Muscle layer of duodenum (tissue), 2 donors: ENCODE measurements around the gene CRTAC1.

Experiments used
- H3K27ac ChIP-seq: one replicate; pipeline ENCODE4 v1.7.0; 2013; ENCODE audit warnings: mild to moderate bottlenecking, low read length
- H3K27me3 ChIP-seq: one replicate; pipeline ENCODE4 v1.7.0; 2013; ENCODE audit warnings: low read depth, mild to moderate bottlenecking, control low read depth, low read length
- H3K36me3 ChIP-seq, 2 donors: one replicate each; pipeline ENCODE4 v1.7.0; 2013; ENCODE audit warnings: low read length in 2 of 2, control low read depth in 1 of 2, mild to moderate bottlenecking in 1 of 2; ENCODE audit not compliant: insufficient read depth in 2 of 2, control insufficient read depth in 1 of 2
- H3K4me1 ChIP-seq, 2 donors: one replicate each; pipeline ENCODE4 v1.7.0; 2013; ENCODE audit warnings: low read length in 2 of 2, mild to moderate bottlenecking in 2 of 2, control low read depth in 1 of 2, moderate library complexity in 1 of 2; ENCODE audit not compliant: insufficient read depth in 2 of 2, control insufficient read depth in 1 of 2
- H3K4me3 ChIP-seq, 2 donors: one replicate each; pipeline ENCODE4 v1.7.0; 2013; ENCODE audit warnings: low read length in 2 of 2, low read depth in 1 of 2, mild to moderate bottlenecking in 1 of 2
- H3K9me3 ChIP-seq, 2 donors: one replicate each; pipeline ENCODE4 v1.7.0; 2013; ENCODE audit warnings: low read length in 2 of 2, control low read depth in 1 of 2, mild to moderate bottlenecking in 1 of 2; ENCODE audit not compliant: control insufficient read depth in 1 of 2
- donor health status: healthy.

CRTAC1 gene

DNA sequence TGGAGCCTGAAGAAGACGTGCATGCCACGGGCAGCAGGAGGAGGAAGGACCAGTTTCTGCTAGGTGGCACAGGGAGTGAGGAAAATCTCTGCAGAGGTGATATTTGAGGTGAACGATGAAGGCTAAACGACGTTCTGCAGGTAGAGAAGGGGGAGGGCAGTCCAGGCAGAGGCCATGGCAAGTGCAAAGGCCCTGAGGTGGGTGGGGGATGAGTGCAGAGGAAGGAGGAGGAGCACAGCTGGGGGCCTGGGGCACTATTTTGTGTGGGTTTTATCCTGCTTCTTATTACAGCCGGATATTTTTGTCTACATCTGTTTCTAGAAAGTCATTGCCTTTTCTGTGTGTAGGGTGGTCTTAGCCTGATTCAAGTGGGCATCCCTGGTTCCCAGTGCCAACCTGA, 123.2 kb downstream of the CRTAC1 start:
- H3K27me3 ChIP-seq, result no peaks in the 10 kb centered on the region

DNA sequence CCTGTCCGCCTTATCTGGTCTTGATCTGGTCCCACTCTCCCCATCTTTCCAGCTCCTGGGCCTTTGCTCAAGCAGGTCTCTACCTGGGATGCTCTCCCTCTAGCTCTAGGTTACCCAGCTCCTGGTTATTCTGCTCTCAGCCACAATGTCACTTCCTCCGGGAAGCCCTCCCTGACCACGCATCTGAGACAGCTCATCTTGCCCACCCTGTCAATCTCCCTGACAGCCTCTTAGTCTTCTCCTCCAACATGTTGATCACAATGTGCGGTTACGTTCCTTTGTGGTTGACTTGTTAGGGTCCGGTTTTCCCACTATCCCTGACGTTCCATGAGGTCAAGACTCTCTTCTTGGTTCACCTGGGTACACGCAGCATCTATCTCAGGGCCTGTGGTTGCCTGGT, 125.1 kb downstream of the CRTAC1 start:
- Histone ChIP-seq H3K4me1 (no peaks in the 10 kb centered on the region), H3K36me3 (no peaks in the 10 kb centered on the region), H3K27ac (no peak overlapping the region), H3K4me3 (no peak overlapping the region), H3K9me3 (no peaks in the 10 kb centered on the region), H3K27me3 (no peaks in the 10 kb centered on the region)

More for the DNA sequence above, 123.2 kb downstream of the CRTAC1 start:
- H3K4me3 ChIP-seq, result no peak overlapping the region
- no peaks in the 10 kb centered on the region for H3K9me3 ChIP-seq
- no peaks in the 10 kb centered on the region for H3K4me1 ChIP-seq
- H3K36me3 ChIP-seq, result no peaks in the 10 kb centered on the region
- H3K27ac ChIP-seq, result no peak overlapping the region

DNA sequence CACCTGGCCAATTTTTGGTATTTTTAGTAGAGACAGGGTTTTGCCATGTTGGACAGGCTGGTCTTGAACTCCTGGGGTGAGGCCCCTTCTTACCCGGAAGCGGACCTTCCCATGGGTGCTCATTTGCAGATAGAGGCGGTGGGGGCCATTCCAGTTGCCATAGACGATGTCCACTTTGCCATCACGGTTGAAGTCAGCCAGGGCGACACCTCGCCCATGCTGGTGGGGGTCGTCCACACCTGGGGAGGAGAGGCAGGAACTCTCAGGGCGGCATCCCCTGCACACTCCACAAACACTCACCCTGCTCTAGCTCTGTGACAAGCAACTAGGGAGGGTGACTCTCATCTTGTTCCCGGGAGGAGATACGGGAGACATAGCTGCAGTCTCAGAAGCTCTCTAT, 125.8 kb downstream of the CRTAC1 start:
- Histone ChIP-seq H3K27ac (no peak overlapping the region), H3K27me3 (no peaks in the 10 kb centered on the region), H3K4me1 (no peaks in the 10 kb centered on the region), H3K9me3 (no peaks in the 10 kb centered on the region), H3K4me3 (no peak overlapping the region), H3K36me3 (no peaks in the 10 kb centered on the region)

DNA sequence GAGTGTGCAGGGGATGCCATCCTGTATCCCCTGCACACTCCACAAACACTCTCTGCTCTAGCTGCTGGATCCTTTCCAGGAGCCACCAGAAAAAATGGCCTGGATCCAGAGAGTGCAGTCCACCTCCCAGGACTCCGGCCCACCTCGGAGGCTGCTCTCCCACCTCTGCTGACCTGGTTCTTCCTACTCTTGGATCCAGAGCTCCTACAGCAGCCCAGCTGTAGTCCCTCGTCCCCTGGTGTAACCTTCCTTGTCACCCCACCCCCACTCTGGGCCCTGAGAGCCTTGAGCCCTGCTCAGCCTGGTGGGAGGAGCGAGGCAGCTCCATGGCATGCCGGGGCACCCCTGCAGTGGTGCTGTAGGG, 126.4 kb downstream of the CRTAC1 start:
- no peaks in the 10 kb centered on the region for H3K9me3 ChIP-seq
- no peaks in the 10 kb centered on the region for H3K36me3 ChIP-seq
- no peaks in the 10 kb centered on the region for H3K4me1 ChIP-seq
- no peak overlapping the region for H3K4me3 ChIP-seq
- no peaks in the 10 kb centered on the region for H3K27me3 ChIP-seq
- H3K27ac ChIP-seq, result no peak overlapping the region

DNA sequence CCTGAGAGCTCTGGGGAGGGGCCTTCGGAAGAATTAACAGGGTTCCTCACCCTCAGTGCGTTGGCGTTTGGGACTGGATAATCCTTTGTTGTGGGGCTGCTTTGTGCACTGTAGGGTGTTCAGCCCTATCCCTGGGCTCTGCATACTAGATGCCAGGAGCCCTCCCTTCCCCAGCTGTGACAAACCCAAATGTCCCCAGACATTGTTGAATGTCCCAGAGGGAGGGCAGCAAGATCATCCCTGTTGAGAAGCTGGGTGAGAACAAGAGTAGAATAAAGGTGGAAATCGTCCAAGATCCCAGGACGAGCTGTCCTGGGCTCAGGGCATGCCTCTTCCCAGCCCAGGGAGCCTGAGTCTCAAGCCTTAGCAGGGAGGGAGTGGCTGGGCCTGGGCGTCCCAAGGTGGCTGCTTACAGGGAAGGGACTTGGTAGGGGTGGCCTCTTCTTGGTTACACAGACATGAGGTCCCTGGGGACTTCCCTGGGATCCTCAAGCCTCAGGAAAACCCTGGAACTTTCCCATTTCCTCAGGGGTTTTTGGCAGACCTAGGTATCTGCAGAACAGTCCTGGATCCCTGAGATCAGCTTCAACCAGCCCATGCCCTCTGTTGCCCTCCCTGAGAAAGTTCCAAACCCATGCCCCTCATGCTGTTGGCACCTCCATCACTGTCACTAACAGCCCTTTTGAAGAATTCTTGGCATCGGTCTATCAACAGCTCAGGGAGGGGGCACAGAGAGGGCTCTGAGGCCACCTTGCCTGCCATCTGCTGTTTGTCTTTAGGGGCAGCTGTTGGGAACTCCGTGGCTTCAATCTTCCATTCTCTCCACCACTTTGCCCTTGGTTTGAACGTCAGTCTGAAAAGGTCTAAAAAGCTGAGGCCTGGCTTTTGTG, 127.0 kb downstream of the CRTAC1 start:
- Histone ChIP-seq H3K4me3 (no peak overlapping the region), H3K4me1 (no peaks in the 10 kb centered on the region), H3K27me3 (no peaks in the 10 kb centered on the region), H3K36me3 (no peaks in the 10 kb centered on the region), H3K9me3 (no peaks in the 10 kb centered on the region), H3K27ac (no peak overlapping the region)

DNA sequence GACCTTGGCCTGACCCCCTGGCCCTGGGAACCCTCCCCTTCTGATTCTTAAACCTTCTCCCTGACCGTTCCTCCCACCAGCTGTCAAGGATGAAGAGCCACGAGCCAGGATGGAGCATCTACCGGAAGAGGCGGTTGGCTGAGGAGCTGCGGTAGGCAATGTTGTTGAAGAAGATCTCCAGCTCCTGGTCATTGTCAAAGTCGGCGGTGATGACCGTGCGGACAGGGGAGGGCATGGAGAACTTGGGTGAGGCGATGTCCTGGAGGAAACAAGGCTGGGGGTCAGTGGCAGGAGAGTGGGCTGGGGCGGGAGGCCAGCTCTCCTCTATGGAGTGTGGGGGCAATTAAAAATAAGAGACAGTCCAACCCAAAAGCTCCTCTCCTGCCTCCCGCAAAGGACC, 129.0 kb downstream of the CRTAC1 start:
- Histone ChIP-seq H3K4me3 (no peak overlapping the region), H3K4me1 (no peaks in the 10 kb centered on the region), H3K36me3 (no peaks in the 10 kb centered on the region), H3K27me3 (no peaks in the 10 kb centered on the region), H3K27ac (no peak overlapping the region), H3K9me3 (no peaks in the 10 kb centered on the region)

DNA sequence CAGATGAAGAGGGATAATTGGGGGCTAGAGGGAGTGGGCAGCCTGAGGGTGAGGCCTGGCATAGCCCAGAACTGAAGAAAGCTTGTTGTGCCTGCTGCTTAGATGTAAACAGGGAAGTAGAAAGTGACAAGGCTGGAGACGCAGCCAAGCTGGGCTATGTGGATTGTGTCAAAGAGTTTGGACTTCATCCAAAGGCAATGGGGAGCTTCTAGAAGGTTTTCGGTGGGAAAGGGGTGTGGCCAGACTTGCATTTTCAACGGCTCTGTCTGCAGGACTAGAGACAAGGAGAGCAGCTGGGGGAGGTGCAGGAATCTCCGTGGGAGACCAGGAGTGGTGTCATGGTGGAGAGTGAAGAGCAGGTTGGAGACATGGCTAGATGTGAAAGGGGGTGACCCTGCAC, 132.0 kb downstream of the CRTAC1 start:
- Histone ChIP-seq H3K4me1 (no peaks in the 10 kb centered on the region), H3K36me3 (no peaks in the 10 kb centered on the region), H3K27ac (no peak overlapping the region), H3K9me3 (no peaks in the 10 kb centered on the region), H3K4me3 (no peak overlapping the region), H3K27me3 (no peaks in the 10 kb centered on the region)

DNA sequence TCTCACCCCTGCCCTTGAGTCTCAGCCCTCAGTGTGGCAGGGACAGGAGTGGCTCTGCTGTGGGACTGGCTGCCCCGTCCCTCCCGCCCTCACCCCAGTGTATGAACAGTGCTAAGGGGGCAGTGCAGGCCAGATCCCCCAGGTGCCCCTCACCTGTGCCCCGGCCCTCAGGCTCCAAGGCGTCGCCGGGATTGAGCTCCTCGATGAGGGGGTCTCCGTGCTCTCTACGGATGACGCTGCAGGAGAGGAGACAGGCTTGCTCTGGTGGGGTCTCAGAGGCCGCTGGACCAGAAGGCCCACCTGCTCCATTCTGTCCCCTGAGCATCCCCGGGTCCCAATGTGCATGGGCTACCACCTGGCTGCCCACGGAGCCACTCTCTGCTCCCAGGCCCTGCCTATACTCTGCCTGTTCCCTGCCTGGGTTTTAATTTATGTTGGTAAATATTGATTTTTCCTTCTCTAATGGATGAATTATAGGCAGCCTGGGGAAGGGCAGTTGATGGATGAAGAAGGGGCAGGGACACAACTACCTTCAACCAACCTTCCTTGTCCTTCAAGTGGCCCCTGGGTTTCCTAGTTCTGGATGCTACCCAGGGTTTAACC, 133.6 kb downstream of the CRTAC1 start:
- Histone ChIP-seq H3K36me3 (no peaks in the 10 kb centered on the region), H3K9me3 (no peaks in the 10 kb centered on the region), H3K4me1 (no peaks in the 10 kb centered on the region), H3K27me3 (no peaks in the 10 kb centered on the region), H3K27ac (no peak overlapping the region), H3K4me3 (no peak overlapping the region)

DNA sequence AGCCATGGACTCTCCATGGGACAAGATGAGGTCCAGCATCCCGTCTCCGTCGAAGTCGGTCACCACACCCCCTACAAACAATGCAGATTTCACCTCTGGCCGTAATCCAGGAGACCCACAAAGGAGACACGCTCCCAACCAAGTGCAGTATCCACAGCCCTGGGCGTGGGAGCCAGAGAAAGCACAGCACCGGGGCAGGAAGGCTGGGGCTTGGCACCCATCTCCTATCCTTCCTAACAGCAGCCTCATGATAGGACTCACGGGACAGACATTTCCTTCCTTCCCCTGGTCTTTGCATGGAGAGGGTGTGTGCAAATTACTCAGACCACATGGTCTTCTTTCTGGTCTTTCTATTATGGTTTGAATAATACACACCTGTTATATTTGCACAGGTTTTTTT, 134.5 kb downstream of the CRTAC1 start:
- Histone ChIP-seq H3K27ac (no peak overlapping the region), H3K36me3 (no peaks in the 10 kb centered on the region), H3K27me3 (no peaks in the 10 kb centered on the region), H3K4me1 (no peaks in the 10 kb centered on the region), H3K9me3 (no peaks in the 10 kb centered on the region), H3K4me3 (no peak overlapping the region)

DNA sequence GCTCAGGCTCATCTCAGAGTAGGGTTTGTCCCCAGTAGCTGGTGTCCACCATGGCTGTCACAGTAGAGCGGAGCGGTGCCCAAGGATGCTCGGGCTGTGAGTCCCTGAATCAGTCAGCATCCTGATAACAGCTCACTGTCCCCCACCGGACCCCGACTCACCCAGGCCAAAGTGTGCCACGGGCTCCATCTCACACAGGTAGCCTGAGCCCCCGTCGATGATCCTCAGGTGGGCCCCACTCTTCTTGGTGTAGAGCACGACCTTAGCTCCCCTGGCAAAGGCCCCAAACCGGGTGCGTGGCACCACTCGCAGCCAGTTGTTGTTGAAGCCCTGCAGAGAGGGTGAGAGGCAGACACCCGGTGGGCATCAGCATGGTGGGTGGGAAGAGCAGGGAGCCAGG, 135.3 kb downstream of the CRTAC1 start:
- Histone ChIP-seq H3K36me3 (no peaks in the 10 kb centered on the region), H3K9me3 (no peaks in the 10 kb centered on the region), H3K27me3 (no peaks in the 10 kb centered on the region), H3K4me1 (no peaks in the 10 kb centered on the region), H3K4me3 (no peak overlapping the region), H3K27ac (no peak overlapping the region)

DNA sequence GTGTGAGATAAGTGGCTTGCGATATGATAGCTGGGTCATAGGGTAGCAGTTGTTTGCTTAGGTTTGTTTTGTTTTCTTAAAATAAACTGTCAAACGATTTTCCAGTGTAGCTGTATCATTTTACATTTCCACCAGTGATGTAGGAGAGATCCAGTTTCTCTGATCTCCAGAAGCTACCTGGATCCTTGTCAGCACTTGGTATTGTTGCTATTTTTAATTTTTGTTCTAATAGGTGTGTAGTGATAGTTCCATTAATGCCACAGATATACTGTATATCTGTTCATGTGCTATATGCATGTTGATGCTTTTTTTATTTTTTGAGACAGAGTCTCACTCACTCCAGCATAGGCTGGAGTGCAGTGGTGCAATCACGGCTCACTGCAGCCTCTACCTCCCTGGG, 136.3 kb downstream of the CRTAC1 start:
- Histone ChIP-seq H3K27me3 (no peaks in the 10 kb centered on the region), H3K36me3 (no peaks in the 10 kb centered on the region), H3K4me3 (no peak overlapping the region), H3K9me3 (no peaks in the 10 kb centered on the region), H3K27ac (no peak overlapping the region), H3K4me1 (no peaks in the 10 kb centered on the region)

DNA sequence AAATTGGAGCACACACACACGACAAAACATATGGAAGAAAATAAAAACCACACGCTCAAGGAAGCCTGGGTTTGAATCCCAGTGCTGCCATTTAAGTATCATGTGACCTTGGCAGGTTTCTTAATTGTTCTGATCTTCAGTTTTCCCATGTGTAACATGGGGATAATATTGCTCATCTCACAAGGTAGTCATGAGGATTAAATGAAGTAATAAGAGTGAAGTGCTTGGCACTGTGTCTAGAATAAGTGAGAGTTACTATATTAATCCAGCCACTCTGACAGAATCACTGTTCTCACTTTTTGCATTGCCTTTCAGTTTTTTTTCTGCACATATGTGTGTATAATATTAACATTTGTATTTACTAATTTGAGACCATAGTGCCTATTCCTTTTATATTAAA, 137.5 kb downstream of the CRTAC1 start:
- Histone ChIP-seq H3K4me1 (no peaks in the 10 kb centered on the region), H3K36me3 (no peaks in the 10 kb centered on the region), H3K4me3 (no peak overlapping the region), H3K27ac (no peak overlapping the region), H3K27me3 (no peaks in the 10 kb centered on the region), H3K9me3 (no peaks in the 10 kb centered on the region)
